ENCODE data around the gene YAP1.

YAP1 gene

DNA sequence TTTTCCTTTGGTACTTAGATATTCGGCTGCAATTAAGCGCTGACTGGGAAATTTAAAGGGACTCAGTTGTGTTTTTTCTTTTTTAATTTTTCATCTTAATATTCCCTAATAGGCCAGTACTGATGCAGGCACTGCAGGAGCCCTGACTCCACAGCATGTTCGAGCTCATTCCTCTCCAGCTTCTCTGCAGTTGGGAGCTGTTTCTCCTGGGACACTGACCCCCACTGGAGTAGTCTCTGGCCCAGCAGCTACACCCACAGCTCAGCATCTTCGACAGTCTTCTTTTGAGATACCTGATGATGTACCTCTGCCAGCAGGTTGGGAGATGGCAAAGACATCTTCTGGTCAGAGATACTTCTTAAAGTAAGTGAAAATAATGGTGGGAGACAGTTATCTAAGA, 3.8 kb downstream of the YAP1 start:
- DNase-seq (ENCODE audit: low read depth in 1 of 2, low spot score in 1 of 2), result no peak
- H3K27me3 ChIP-seq (ENCODE audit: insufficient read depth, poor library complexity, severe bottlenecking), result peaks cover 39% of the 10 kb centered on the region
- no peak overlapping the region for H3K4me3 ChIP-seq (replicated peaks; ENCODE audit: insufficient read depth, low read length)
- H3K27ac ChIP-seq (replicated peaks), result no peak overlapping the region
- TF ChIP-seq, protein P1, sequence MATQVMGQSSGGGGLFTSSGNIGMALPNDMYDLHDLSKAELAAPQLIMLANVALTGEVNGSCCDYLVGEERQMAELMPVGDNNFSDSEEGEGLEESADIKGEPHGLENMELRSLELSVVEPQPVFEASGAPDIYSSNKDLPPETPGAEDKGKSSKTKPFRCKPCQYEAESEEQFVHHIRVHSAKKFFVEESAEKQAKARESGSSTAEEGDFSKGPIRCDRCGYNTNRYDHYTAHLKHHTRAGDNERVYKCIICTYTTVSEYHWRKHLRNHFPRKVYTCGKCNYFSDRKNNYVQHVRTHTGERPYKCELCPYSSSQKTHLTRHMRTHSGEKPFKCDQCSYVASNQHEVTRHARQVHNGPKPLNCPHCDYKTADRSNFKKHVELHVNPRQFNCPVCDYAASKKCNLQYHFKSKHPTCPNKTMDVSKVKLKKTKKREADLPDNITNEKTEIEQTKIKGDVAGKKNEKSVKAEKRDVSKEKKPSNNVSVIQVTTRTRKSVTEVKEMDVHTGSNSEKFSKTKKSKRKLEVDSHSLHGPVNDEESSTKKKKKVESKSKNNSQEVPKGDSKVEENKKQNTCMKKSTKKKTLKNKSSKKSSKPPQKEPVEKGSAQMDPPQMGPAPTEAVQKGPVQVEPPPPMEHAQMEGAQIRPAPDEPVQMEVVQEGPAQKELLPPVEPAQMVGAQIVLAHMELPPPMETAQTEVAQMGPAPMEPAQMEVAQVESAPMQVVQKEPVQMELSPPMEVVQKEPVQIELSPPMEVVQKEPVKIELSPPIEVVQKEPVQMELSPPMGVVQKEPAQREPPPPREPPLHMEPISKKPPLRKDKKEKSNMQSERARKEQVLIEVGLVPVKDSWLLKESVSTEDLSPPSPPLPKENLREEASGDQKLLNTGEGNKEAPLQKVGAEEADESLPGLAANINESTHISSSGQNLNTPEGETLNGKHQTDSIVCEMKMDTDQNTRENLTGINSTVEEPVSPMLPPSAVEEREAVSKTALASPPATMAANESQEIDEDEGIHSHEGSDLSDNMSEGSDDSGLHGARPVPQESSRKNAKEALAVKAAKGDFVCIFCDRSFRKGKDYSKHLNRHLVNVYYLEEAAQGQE (IDR thresholded peaks at IDR 0.05; ENCODE audit: insufficient replicate concordance, low read depth), result no peak
- TF ChIP-seq GABPA (IDR thresholded peaks at IDR 0.05; ENCODE audit: low read depth) (no peak), POLR2AphosphoS5 (IDR thresholded peaks at IDR 0.05; ENCODE audit: low read depth) (no peak), SPI1 (IDR thresholded peaks at IDR 0.05; ENCODE audit: borderline replicate concordance, low read depth) (no peak)
- TF ChIP-seq, protein P2, sequence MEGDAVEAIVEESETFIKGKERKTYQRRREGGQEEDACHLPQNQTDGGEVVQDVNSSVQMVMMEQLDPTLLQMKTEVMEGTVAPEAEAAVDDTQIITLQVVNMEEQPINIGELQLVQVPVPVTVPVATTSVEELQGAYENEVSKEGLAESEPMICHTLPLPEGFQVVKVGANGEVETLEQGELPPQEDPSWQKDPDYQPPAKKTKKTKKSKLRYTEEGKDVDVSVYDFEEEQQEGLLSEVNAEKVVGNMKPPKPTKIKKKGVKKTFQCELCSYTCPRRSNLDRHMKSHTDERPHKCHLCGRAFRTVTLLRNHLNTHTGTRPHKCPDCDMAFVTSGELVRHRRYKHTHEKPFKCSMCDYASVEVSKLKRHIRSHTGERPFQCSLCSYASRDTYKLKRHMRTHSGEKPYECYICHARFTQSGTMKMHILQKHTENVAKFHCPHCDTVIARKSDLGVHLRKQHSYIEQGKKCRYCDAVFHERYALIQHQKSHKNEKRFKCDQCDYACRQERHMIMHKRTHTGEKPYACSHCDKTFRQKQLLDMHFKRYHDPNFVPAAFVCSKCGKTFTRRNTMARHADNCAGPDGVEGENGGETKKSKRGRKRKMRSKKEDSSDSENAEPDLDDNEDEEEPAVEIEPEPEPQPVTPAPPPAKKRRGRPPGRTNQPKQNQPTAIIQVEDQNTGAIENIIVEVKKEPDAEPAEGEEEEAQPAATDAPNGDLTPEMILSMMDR (IDR thresholded peaks at IDR 0.05; ENCODE audit: insufficient read depth, low read length), result no peak

DNA sequence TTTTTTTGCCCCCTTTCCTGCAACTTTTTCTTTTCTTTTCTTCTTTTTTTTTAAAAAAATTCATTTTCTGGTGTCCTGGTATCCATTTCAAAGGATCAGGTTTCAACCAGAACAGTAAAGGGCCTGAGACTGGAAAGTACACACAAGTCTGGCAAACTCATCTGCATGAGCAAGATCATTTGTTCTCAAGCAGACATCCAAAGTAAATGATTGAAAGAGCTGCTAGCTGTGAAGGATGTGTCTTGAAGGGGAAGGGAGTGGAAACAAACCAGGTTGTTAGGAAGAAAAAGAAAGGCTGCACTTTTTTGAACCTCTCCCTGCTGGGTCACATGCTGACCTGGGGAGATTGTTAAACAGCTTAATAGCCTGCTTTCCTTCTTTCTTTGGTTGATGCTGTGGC, 5.3 kb downstream of the YAP1 start:
- Histone ChIP-seq H3K27me3 (ENCODE audit: insufficient read depth, poor library complexity, severe bottlenecking) (peaks cover 35% of the 10 kb centered on the region), H3K27ac (replicated peaks) (no peak overlapping the region), H3K4me3 (replicated peaks; ENCODE audit: insufficient read depth, low read length) (no peak overlapping the region)
- DNase-seq (ENCODE audit: low read depth in 1 of 2, low spot score in 1 of 2), result no peak
- no peak for TF ChIP-seq SPI1 (IDR thresholded peaks at IDR 0.05; ENCODE audit: borderline replicate concordance, low read depth)
- TF ChIP-seq, protein P2 (IDR thresholded peaks at IDR 0.05; ENCODE audit: insufficient read depth, low read length), result no peak
- no peak for TF ChIP-seq POLR2AphosphoS5 (IDR thresholded peaks at IDR 0.05; ENCODE audit: low read depth)
- TF ChIP-seq, protein P1 (IDR thresholded peaks at IDR 0.05; ENCODE audit: insufficient replicate concordance, low read depth), result no peak
- no peak for TF ChIP-seq GABPA (IDR thresholded peaks at IDR 0.05; ENCODE audit: low read depth)

DNA sequence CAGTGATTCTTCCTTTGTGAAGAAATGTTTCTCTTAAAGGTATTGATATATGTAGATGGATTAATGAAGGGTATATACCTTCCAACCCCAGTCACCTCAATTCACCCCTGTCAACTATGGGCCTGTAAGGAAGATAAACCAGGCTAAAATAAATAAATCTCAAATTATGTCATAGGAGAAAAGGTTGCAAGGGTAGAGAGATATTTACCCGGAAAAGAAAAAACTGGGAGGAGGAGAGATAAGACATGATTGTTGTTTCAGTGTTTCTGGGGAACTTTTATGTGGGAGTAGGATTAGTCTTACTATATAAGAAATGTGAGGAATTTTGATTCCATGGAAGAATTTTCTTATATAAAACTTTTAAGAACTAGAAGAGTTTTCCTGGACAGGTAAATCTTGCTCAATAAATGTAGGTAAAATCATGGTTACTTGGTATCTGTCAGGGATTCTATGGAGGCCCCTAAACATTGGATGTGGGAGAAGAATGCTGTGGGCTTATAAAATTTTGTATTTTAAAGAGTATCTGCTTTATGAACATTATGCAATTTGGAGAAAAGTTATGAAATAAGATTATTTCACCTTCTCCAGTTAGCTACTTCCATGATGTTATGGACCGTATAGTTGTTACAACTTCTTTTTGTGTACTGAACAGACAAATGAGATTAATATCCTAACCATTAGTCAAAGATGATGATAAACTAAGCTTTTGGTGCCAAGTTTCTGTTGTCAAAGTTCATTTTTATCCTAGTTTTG, 6.4 kb downstream of the YAP1 start:
- Histone ChIP-seq H3K4me3 (replicated peaks; ENCODE audit: insufficient read depth, low read length) (no peak overlapping the region), H3K27ac (replicated peaks) (no peak overlapping the region), H3K27me3 (ENCODE audit: insufficient read depth, poor library complexity, severe bottlenecking) (peaks cover 29% of the 10 kb centered on the region)
- TF ChIP-seq SPI1 (IDR thresholded peaks at IDR 0.05; ENCODE audit: borderline replicate concordance, low read depth), result no peak
- TF ChIP-seq, protein P2 (IDR thresholded peaks at IDR 0.05; ENCODE audit: insufficient read depth, low read length), result no peak
- no peak for TF ChIP-seq GABPA (IDR thresholded peaks at IDR 0.05; ENCODE audit: low read depth)
- TF ChIP-seq, protein P1 (IDR thresholded peaks at IDR 0.05; ENCODE audit: insufficient replicate concordance, low read depth), result no peak
- no peak for TF ChIP-seq POLR2AphosphoS5 (IDR thresholded peaks at IDR 0.05; ENCODE audit: low read depth)
- DNase-seq (ENCODE audit: low read depth in 1 of 2, low spot score in 1 of 2), result no peak

Data from HL-60 (cell line).